GM23338 (cell line): ENCODE data around the gene TCTN1. TPM values are rescaled to one million over a fixed set of nuclear protein-coding genes. Genes with fewer than 3 reads are reported as not detected.

Experiments used
- ATAC-seq: fragments of 200-7000 bp; cut with Tn5 transposase; 3 replicates; pipeline ENCODE4 v1.9.1; 2020
- DNase-seq: peaks from one replicate; pipeline ENCODE4 v3.0.0-alpha.2; 2015; ENCODE audit warnings: low spot score
- H2AFZ ChIP-seq: fragments of 200-600 bp; sonication (generic); 2 replicates; pipeline ENCODE4 v1.8.0; 2016; ENCODE audit warnings: antibody characterized with exemption, mild to moderate bottlenecking, moderate library complexity
- H3F3A ChIP-seq: fragments of 200-600 bp; sonication (generic); replicated peaks from 2 replicates; pipeline ENCODE4 v1.8.0; 2017; ENCODE audit warnings: antibody characterized with exemption, mixed run types, low read depth
- H3K27ac ChIP-seq: fragments of 200-600 bp; sonication (generic); 2 replicates; pipeline ENCODE4 v1.6.1; 2016; ENCODE audit warnings: low read depth
- H3K27me3 ChIP-seq: fragments of 200-600 bp; sonication (generic); 2 replicates; pipeline ENCODE4 v1.8.0; 2016; ENCODE audit warnings: mild to moderate bottlenecking, mixed run types, moderate library complexity; ENCODE audit not compliant: insufficient read depth
- H3K36me3 ChIP-seq: fragments of 200-600 bp; sonication (generic); 2 replicates; pipeline ENCODE4 v1.8.0; 2016; ENCODE audit warnings: mild to moderate bottlenecking; ENCODE audit not compliant: insufficient read depth
- H3K4me1 ChIP-seq: fragments of 200-600 bp; sonication (generic); 2 replicates; pipeline ENCODE4 v1.8.0; 2016; ENCODE audit warnings: mild to moderate bottlenecking, moderate library complexity; ENCODE audit not compliant: insufficient read depth
- H3K4me2 ChIP-seq: fragments of 200-600 bp; sonication (generic); 2 replicates; pipeline ENCODE4 v1.7.1; 2017; ENCODE audit warnings: mixed run types
- H3K4me3 ChIP-seq: fragments of 200-600 bp; sonication (generic); 2 replicates; pipeline ENCODE4 v1.6.1; 2016; ENCODE audit warnings: mixed run types
- H3K79me2 ChIP-seq: fragments of 200-600 bp; sonication (generic); replicated peaks from 2 replicates; pipeline ENCODE4 v1.8.0; 2017; ENCODE audit warnings: mild to moderate bottlenecking; ENCODE audit not compliant: insufficient read depth
- H3K9me2 ChIP-seq: fragments of 200-600 bp; sonication (generic); 2 replicates; pipeline ENCODE4 v1.8.0; 2017; ENCODE audit not compliant: insufficient read depth
- H4K20me1 ChIP-seq: fragments of 200-600 bp; sonication (generic); replicated peaks from 2 replicates; pipeline ENCODE4 v1.8.0; 2017; ENCODE audit warnings: mild to moderate bottlenecking; ENCODE audit not compliant: insufficient read depth
- H3K27ac Mint-ChIP-seq: 2 replicates; pipeline ENCODE4 v1.8.0; 2020; ENCODE audit warnings: inconsistent platforms, mild to moderate bottlenecking, moderate library complexity, mixed read lengths
- H3K27me3 Mint-ChIP-seq: 3 replicates; pipeline ENCODE4 v1.8.0; 2022; ENCODE audit warnings: low read depth, mild to moderate bottlenecking, moderate library complexity, mixed read lengths, inconsistent platforms; ENCODE audit not compliant: insufficient read depth, poor library complexity
- H3K36me3 Mint-ChIP-seq: 3 replicates; pipeline ENCODE4 v1.8.0; 2021; ENCODE audit warnings: low read depth, mild to moderate bottlenecking, inconsistent platforms, moderate library complexity, mixed read lengths
- H3K4me1 Mint-ChIP-seq: 3 replicates; pipeline ENCODE4 v1.8.0; 2020; ENCODE audit warnings: mild to moderate bottlenecking, inconsistent platforms, mixed read lengths
- H3K4me3 Mint-ChIP-seq: 3 replicates; pipeline ENCODE4 v1.8.0; 2021; ENCODE audit warnings: moderate library complexity, mild to moderate bottlenecking, inconsistent platforms, mixed read lengths
- H3K9me3 Mint-ChIP-seq: 3 replicates; pipeline ENCODE4 v1.8.0; 2020; ENCODE audit warnings: moderate library complexity, mild to moderate bottlenecking, inconsistent platforms, mixed read lengths
- ETS1 ChIP-seq: IDR thresholded peaks from 2 replicates; pipeline ENCODE4 v1.6.1; 2016; ENCODE audit warnings: antibody characterized with exemption
- EZH2 ChIP-seq: fragments of 200-600 bp; sonication (generic); IDR thresholded peaks from one replicate; pipeline ENCODE4 v1.8.0; 2017; ENCODE audit warnings: antibody characterized with exemption, mild to moderate bottlenecking, low read depth; ENCODE audit not compliant: unreplicated experiment
- JUNB ChIP-seq: IDR thresholded peaks from one replicate; pipeline ENCODE4 v1.6.1; 2016; ENCODE audit warnings: antibody characterized with exemption; ENCODE audit not compliant: unreplicated experiment
- POLR2AphosphoS5 ChIP-seq: IDR thresholded peaks from 2 replicates; pipeline ENCODE4 v1.6.1; 2016; ENCODE audit warnings: antibody characterized with exemption, low read depth
- STAT1 ChIP-seq: IDR thresholded peaks from one replicate; pipeline ENCODE4 v1.6.1; 2016; ENCODE audit warnings: antibody characterized with exemption; ENCODE audit not compliant: unreplicated experiment
- ZNF114 ChIP-seq: fragments of 250-450 bp; sonication (Bioruptor Pico); IDR thresholded peaks from 2 replicates; pipeline ENCODE4 v1.5.0; 2020; ENCODE audit warnings: mild to moderate bottlenecking, moderate library complexity
- polyA plus RNA-seq: library from polyadenylated mRNA; unstranded; fragments of >200 nt; fragmentation: Nextera tagmentation; extraction: Ambion mirVana; gene quantifications from 2 replicates; pipeline ENCODE4 v1.2.1, GENCODE V29; 2016
- total RNA-seq: library from RNA; depleted of rRNA; stranded (reverse); fragments of >200 nt; shearing (Covaris generic); gene quantifications from 2 replicates; pipeline ENCODE4 v1.2.3, GENCODE V29; 2014
- TF ChIP-seq, protein P1 (sequence below), 2 experiments: fragments of 200-600 bp in 1 of 2; sonication (generic) in 1 of 2; conservative IDR thresholded peaks; 2 replicates each; pipeline versions ENCODE4 v1.5.1 to v1.6.1; 2016 to 2017; ENCODE audit warnings: antibody characterized with exemption in 2 of 2, low read depth in 2 of 2, mild to moderate bottlenecking in 2 of 2, moderate library complexity in 1 of 2

The TCTN1 gene
- total and polyA plus RNA-seq, 2 experiments from 2014 or later: 10.6 to 12.4 TPM

GRCh38 chr12:110683888-110684287, 70.0 kb downstream of the TCTN1 start (continued):
- TF ChIP-seq, protein P1, sequence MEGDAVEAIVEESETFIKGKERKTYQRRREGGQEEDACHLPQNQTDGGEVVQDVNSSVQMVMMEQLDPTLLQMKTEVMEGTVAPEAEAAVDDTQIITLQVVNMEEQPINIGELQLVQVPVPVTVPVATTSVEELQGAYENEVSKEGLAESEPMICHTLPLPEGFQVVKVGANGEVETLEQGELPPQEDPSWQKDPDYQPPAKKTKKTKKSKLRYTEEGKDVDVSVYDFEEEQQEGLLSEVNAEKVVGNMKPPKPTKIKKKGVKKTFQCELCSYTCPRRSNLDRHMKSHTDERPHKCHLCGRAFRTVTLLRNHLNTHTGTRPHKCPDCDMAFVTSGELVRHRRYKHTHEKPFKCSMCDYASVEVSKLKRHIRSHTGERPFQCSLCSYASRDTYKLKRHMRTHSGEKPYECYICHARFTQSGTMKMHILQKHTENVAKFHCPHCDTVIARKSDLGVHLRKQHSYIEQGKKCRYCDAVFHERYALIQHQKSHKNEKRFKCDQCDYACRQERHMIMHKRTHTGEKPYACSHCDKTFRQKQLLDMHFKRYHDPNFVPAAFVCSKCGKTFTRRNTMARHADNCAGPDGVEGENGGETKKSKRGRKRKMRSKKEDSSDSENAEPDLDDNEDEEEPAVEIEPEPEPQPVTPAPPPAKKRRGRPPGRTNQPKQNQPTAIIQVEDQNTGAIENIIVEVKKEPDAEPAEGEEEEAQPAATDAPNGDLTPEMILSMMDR (conservative IDR thresholded peaks at IDR 0.05; ENCODE audit: low read depth in 2 of 2): no peak
- TF ChIP-seq POLR2AphosphoS5: no peak

GRCh38 chr12:110684312-110684836, 70.4 kb downstream of the TCTN1 start:
- peaks cover 4% of the 10 kb centered on the region; the same call in 1 of the 3 replicates for H3K4me1 Mint-ChIP-seq
- Histone ChIP-seq H3K4me1 (no peaks in the 10 kb centered on the region), H4K20me1 (no peaks in the 10 kb centered on the region), H3F3A (no peaks in the 10 kb centered on the region), H3K27ac (0 out of 2 replicates have a peak overlapping the region, but pooled peaks have one; percentile 26), H3K9me2 (no peaks in the 10 kb centered on the region), H3K4me3 (no peak overlapping the region), H3K4me2 (no peak overlapping the region), H3K79me2 (no peaks in the 10 kb centered on the region), H3K27me3 (peaks cover 15% of the 10 kb centered on the region), H2AFZ (no peak overlapping the region), H3K36me3 (no peaks in the 10 kb centered on the region)
- no peak overlapping the region for H3K27ac Mint-ChIP-seq
- H3K9me3 Mint-ChIP-seq: no peaks in the 10 kb centered on the region; the same call in 2 of the 3 replicates
- H3K4me3 Mint-ChIP-seq: no peak overlapping the region
- no peak for ATAC-seq
- TF ChIP-seq EZH2: no peak
- TF ChIP-seq, protein P1 (conservative IDR thresholded peaks at IDR 0.05; ENCODE audit: low read depth in 2 of 2): no peak
- TF ChIP-seq STAT1: no peak
- TF ChIP-seq ETS1: no peak
- no peak for TF ChIP-seq ZNF114 (CRISPR knock-in tag)
- no peak for TF ChIP-seq POLR2AphosphoS5
- TF ChIP-seq JUNB: no peak
- DNase-seq: no peak
- peaks cover 15% of the 10 kb centered on the region for H3K27me3 Mint-ChIP-seq
- no peaks in the 10 kb centered on the region; the same call in none of the 3 replicates for H3K36me3 Mint-ChIP-seq
